ENCODE data around the gene L2HGDH. TPM values are rescaled to one million over a fixed set of nuclear protein-coding genes. Genes with fewer than 3 reads are reported as not detected.

Gene L2HGDH
- total and polyA plus RNA-seq, 3 experiments from 2014 or later = 3.6 to 20.0 (median 19.7) TPM

- no peaks in the 10 kb centered on the region for H3K9me3 ChIP-seq (ENCODE audit: low read length)
- no peak overlapping the region for H3K27ac ChIP-seq (ENCODE audit: low read depth, low read length)
- no peak for DNase-seq
- H3K4me1 ChIP-seq (ENCODE audit: insufficient read depth, low read length) = no peaks in the 10 kb centered on the region
- ChIA-PET POLR2A (no interaction called here), CTCF (interaction anchor here (1.0 to 1.3 kb wide), 2 partner anchors 24 to 187 kb away, joined by 3 to 4 read pairs; partner anchors contain the start of gene MAP4K5)
- H3K36me3 ChIP-seq (ENCODE audit: insufficient read depth, low read length) = no peaks in the 10 kb centered on the region
- H3K9me3 Mint-ChIP-seq = no peaks in the 10 kb centered on the region
- H3K27me3 ChIP-seq (ENCODE audit: insufficient read depth, low read length, poor library complexity, severe bottlenecking) = no peaks in the 10 kb centered on the region
- H3K27me3 Mint-ChIP-seq = peaks cover 0 to 2% of the 10 kb centered on the region in 2 donors
- H3K36me3 Mint-ChIP-seq = peaks cover 0 to 22% (median 10%) of the 10 kb centered on the region in 3 donors
- H3K4me1 Mint-ChIP-seq = peaks cover 9 to 25% (median 17%) of the 10 kb centered on the region in 3 donors
- H3K27ac Mint-ChIP-seq = peak overlapping the region in 1 of 8 donors; percentile 32
- no peak overlapping the region for H3K4me3 Mint-ChIP-seq
- no peak overlapping the region for H3K4me3 ChIP-seq (ENCODE audit: low read length)
These were observed 33.0 kb upstream of the L2HGDH start for GRCh38 chr14:50344876-50345563.

GRCh38 chr14:50344116-50344775, 32.2 kb upstream of the L2HGDH start:
- Mint-ChIP-seq H3K4me3 (no peak overlapping the region), H3K36me3 (peaks cover 0 to 26% (median 10%) of the 10 kb centered on the region in 3 donors), H3K27ac (peak overlapping the region in 3 of 8 donors; percentile 33 to 56 (median 40)), H3K9me3 (no peaks in the 10 kb centered on the region), H3K4me1 (peaks cover 9 to 25% (median 17%) of the 10 kb centered on the region in 3 donors), H3K27me3 (peaks cover 0 to 2% of the 10 kb centered on the region in 2 donors)
- Histone ChIP-seq H3K36me3 (ENCODE audit: insufficient read depth, low read length) (no peaks in the 10 kb centered on the region), H3K4me3 (ENCODE audit: low read length) (no peak overlapping the region), H3K27me3 (ENCODE audit: insufficient read depth, low read length, poor library complexity, severe bottlenecking) (no peaks in the 10 kb centered on the region), H3K27ac (ENCODE audit: low read depth, low read length) (no peak overlapping the region), H3K4me1 (ENCODE audit: insufficient read depth, low read length) (no peaks in the 10 kb centered on the region), H3K9me3 (ENCODE audit: low read length) (no peaks in the 10 kb centered on the region)
- CTCF ChIA-PET = interaction anchor here (1.3 kb wide), 1 partner anchor 23 kb away, joined by 4 read pairs; no protein-coding TSS in a partner anchor
- POLR2A ChIA-PET = no interaction called here
- DNase-seq = peak in 1 of 5 donors; percentile 62

- H3K4me3 Mint-ChIP-seq = no peak overlapping the region
- no peak overlapping the region for H3K4me3 ChIP-seq (ENCODE audit: low read length)
- H3K36me3 Mint-ChIP-seq = peaks cover 0 to 34% (median 10%) of the 10 kb centered on the region in 3 donors
- H3K4me1 ChIP-seq (ENCODE audit: insufficient read depth, low read length) = no peaks in the 10 kb centered on the region
- no peak overlapping the region for H3K27ac ChIP-seq (ENCODE audit: low read depth, low read length)
- H3K27ac Mint-ChIP-seq = no peak overlapping the region
- H3K27me3 Mint-ChIP-seq = peaks cover 0 to 2% of the 10 kb centered on the region in 2 donors
- no peaks in the 10 kb centered on the region for H3K27me3 ChIP-seq (ENCODE audit: insufficient read depth, low read length, poor library complexity, severe bottlenecking)
- ChIA-PET CTCF (no interaction called here), POLR2A (no interaction called here)
- H3K4me1 Mint-ChIP-seq = peaks cover 9 to 25% (median 17%) of the 10 kb centered on the region in 3 donors
- H3K36me3 ChIP-seq (ENCODE audit: insufficient read depth, low read length) = no peaks in the 10 kb centered on the region
- no peaks in the 10 kb centered on the region for H3K9me3 ChIP-seq (ENCODE audit: low read length)
- DNase-seq = no peak
- H3K9me3 Mint-ChIP-seq = no peaks in the 10 kb centered on the region
These were observed 31.4 kb upstream of the L2HGDH start for GRCh38 chr14:50343434-50343833.

- ChIA-PET CTCF (interaction anchor here (0.7 to 1.1 kb wide), 2 partner anchors 517 kb away, joined by 3 to 4 read pairs; no protein-coding TSS in a partner anchor), POLR2A (no interaction called here)
- Mint-ChIP-seq H3K4me3 (no peak overlapping the region), H3K27me3 (peaks cover 0 to 2% of the 10 kb centered on the region in 2 donors), H3K9me3 (no peaks in the 10 kb centered on the region), H3K36me3 (peaks cover 0 to 36% (median 10%) of the 10 kb centered on the region in 3 donors), H3K4me1 (peaks cover 9 to 25% (median 17%) of the 10 kb centered on the region in 3 donors), H3K27ac (peak overlapping the region in 2 of 8 donors; percentile 39 to 57)
- DNase-seq = peak in 3 of 5 donors; percentile 21 to 57 (median 35)
- Histone ChIP-seq H3K4me3 (ENCODE audit: low read length) (no peak overlapping the region), H3K27me3 (ENCODE audit: insufficient read depth, low read length, poor library complexity, severe bottlenecking) (no peaks in the 10 kb centered on the region), H3K36me3 (ENCODE audit: insufficient read depth, low read length) (no peaks in the 10 kb centered on the region), H3K27ac (ENCODE audit: low read depth, low read length) (no peak overlapping the region), H3K4me1 (ENCODE audit: insufficient read depth, low read length) (no peaks in the 10 kb centered on the region), H3K9me3 (ENCODE audit: low read length) (no peaks in the 10 kb centered on the region)
These were observed 30.4 kb upstream of the L2HGDH start for GRCh38 chr14:50342221-50343078.

GRCh38 chr14:50340963-50341362, 28.9 kb upstream of the L2HGDH start:
- no peak for DNase-seq
- ChIA-PET POLR2A (no interaction called here), CTCF (no interaction called here)

GRCh38 chr14:50340045-50340444, 28.0 kb upstream of the L2HGDH start:
- CTCF ChIA-PET = no interaction called here

More at GRCh38 chr14:50340963-50341362, 28.9 kb upstream of the L2HGDH start:
- Histone ChIP-seq H3K4me3 (ENCODE audit: low read length) (no peak overlapping the region), H3K4me1 (ENCODE audit: insufficient read depth, low read length) (peaks cover 5% of the 10 kb centered on the region), H3K36me3 (ENCODE audit: insufficient read depth, low read length) (no peaks in the 10 kb centered on the region), H3K9me3 (ENCODE audit: low read length) (no peaks in the 10 kb centered on the region), H3K27me3 (ENCODE audit: insufficient read depth, low read length, poor library complexity, severe bottlenecking) (no peaks in the 10 kb centered on the region), H3K27ac (ENCODE audit: low read depth, low read length) (no peak overlapping the region)
- H3K27ac Mint-ChIP-seq = peak overlapping the region in 2 of 8 donors; percentile 66 to 68
- no peak overlapping the region for H3K4me3 Mint-ChIP-seq
- no peaks in the 10 kb centered on the region for H3K9me3 Mint-ChIP-seq
- H3K27me3 Mint-ChIP-seq = peaks cover 0 to 2% of the 10 kb centered on the region in 2 donors
- H3K4me1 Mint-ChIP-seq = peaks cover 15 to 32% (median 25%) of the 10 kb centered on the region in 3 donors
- peaks cover 0 to 36% (median 10%) of the 10 kb centered on the region in 3 donors for H3K36me3 Mint-ChIP-seq

GRCh38 chr14:50339178-50339804, 27.3 kb upstream of the L2HGDH start:
- Mint-ChIP-seq H3K36me3 (peaks cover 0 to 36% (median 6%) of the 10 kb centered on the region in 3 donors), H3K27me3 (peaks cover 0 to 2% of the 10 kb centered on the region in 2 donors), H3K9me3 (no peaks in the 10 kb centered on the region), H3K4me3 (no peak overlapping the region), H3K4me1 (peaks cover 21 to 37% (median 32%) of the 10 kb centered on the region in 3 donors), H3K27ac (peak overlapping the region in 1 of 8 donors; percentile 33)
- DNase-seq = no peak
- no peaks in the 10 kb centered on the region for H3K27me3 ChIP-seq (ENCODE audit: insufficient read depth, low read length, poor library complexity, severe bottlenecking)
- CTCF ChIA-PET = no interaction called here
- no peaks in the 10 kb centered on the region for H3K9me3 ChIP-seq (ENCODE audit: low read length)
- POLR2A ChIA-PET = no interaction called here
- no peak overlapping the region for H3K27ac ChIP-seq (ENCODE audit: low read depth, low read length)
- peaks cover 4% of the 10 kb centered on the region for H3K36me3 ChIP-seq (ENCODE audit: insufficient read depth, low read length)
- no peak overlapping the region for H3K4me3 ChIP-seq (ENCODE audit: low read length)
- peaks cover 11% of the 10 kb centered on the region for H3K4me1 ChIP-seq (ENCODE audit: insufficient read depth, low read length)

More at GRCh38 chr14:50340045-50340444, 28.0 kb upstream of the L2HGDH start:
- Mint-ChIP-seq H3K4me3 (no peak overlapping the region), H3K36me3 (peaks cover 0 to 36% (median 11%) of the 10 kb centered on the region in 3 donors), H3K4me1 (peaks cover 21 to 40% (median 32%) of the 10 kb centered on the region in 3 donors), H3K27ac (no peak overlapping the region), H3K27me3 (peaks cover 0 to 2% of the 10 kb centered on the region in 2 donors), H3K9me3 (no peaks in the 10 kb centered on the region)
- H3K27me3 ChIP-seq (ENCODE audit: insufficient read depth, low read length, poor library complexity, severe bottlenecking) = no peaks in the 10 kb centered on the region
- POLR2A ChIA-PET = no interaction called here
- DNase-seq = no peak
- H3K27ac ChIP-seq (ENCODE audit: low read depth, low read length) = no peak overlapping the region
- H3K9me3 ChIP-seq (ENCODE audit: low read length) = no peaks in the 10 kb centered on the region
- peaks cover 4% of the 10 kb centered on the region for H3K36me3 ChIP-seq (ENCODE audit: insufficient read depth, low read length)
- peaks cover 11% of the 10 kb centered on the region for H3K4me1 ChIP-seq (ENCODE audit: insufficient read depth, low read length)
- no peak overlapping the region for H3K4me3 ChIP-seq (ENCODE audit: low read length)
